ENCODE data around the gene GPR33.
"Not testable (repeated sequence)": the region's sequence is repeated elsewhere in the genome, so short reads cannot be mapped to it uniquely, and the experiment has no call there.

The GPR33 gene, protein sequence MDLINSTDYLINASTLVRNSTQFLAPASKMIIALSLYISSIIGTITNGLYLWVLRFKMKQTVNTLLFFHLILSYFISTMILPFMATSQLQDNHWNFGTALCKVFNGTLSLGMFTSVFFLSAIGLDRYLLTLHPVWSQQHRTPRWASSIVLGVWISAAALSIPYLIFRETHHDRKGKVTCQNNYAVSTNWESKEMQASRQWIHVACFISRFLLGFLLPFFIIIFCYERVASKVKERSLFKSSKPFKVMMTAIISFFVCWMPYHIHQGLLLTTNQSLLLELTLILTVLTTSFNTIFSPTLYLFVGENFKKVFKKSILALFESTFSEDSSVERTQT

DNA sequence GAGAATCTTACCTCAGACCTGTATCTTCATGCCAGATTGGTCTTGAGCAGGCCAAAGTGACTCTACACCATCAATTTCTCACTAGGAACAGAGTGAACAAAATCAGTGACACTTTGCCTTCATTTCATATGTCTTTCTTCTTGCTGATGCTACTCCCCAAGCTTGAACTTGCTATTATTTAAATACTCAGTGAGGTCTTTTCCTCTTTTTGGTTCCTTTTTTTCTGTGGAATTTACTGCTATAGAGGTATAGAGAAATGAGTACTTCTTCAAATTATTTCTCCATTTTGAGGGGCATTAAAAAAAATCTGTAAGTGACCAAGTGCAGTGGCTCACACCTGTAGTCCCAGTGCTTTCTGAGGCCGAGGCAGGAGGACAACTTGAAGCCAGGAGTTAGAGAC, at the start of gene GPR33:
TSS of gene GPR33 (minus strand) at position 154 of the 400 bp plus-strand sequence. CDS start 4,074 bp downstream, outside the sequence.
- no peak for DNase-seq

GRCh38 chr14:31536201-31536960, 48.5 kb upstream of the GPR33 start:
- no peak for DNase-seq

DNA sequence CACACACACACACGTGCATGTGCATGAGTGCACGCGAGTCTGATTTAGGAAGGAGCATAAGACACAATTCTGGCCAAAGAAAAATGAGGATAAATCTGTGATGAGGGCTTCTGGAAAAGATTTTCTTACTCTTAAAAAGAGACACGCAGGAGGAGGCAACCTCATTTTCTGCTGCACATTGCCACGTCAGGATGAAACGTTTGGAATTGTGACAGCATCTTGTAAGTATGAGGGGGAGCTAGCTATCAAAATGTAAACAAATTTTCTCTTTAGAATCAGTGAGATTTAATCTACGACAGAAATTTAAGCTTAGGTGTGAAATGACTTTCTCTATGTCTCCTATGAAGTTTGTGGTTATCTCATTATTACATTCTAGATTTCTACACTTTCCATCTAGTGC, 42.3 kb upstream of the GPR33 start:
- DNase-seq: no peak

DNA sequence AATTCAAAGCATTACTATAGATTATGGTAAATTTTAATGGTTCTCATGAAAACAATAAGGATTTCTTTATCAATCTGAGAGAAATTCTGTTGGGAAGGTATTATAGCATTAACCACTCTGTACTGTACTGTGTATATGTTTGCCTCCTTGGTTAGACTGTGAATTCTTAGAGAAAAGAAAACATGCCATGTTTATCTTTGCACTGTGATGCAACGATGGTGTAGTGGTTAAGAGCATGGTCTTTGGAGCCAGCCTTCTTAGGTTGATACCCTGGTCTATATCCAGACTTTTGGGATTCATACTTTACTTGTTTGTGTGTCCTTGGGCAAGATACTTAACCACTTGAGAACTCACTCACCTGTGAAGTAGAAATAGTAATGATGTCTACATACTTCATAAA, 41.2 kb upstream of the GPR33 start:
- DNase-seq: no peak

DNA sequence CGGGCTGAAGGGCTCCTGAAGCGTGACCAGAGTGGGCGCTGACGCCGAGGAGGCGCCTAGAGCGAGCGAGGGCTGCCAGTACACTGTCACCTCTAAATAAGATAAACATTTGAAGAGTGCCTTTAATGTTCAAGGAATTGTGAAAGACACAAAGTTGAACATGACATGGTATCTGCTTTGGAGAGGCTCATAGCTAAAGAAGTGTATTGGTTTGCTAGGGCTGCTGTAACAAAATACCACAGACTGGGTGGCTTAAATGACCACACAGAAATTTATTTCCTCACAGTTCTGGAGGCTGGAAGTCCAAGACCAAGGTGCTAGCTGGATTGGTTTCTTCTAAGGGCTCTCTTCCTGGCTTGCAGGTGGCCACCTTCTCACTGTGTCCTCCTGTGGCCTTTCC, 39.7 kb upstream of the GPR33 start:
- no peak for DNase-seq

GRCh38 chr14:31527087-31527486, 39.2 kb upstream of the GPR33 start:
- no peak for DNase-seq

DNA sequence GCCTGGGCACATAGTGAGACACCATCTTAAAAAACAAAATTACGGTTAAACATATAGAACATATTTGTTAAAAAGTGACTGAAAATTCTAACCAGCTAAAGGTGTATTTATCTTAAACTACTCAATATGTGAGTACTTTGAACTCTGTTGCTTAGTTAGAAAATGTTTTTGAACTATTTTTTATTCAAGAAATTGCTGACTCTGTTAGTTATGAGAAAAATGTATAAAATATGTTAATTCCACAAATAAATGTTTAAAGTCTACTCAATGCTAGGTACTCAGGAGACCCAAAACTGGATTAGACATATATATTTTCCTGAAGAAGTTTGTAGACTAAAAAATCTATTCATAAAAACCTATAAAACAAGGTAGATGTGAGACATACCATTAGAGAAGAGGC, 23.0 kb upstream of the GPR33 start:
- no peak for DNase-seq

GRCh38 chr14:31510222-31510621, 22.4 kb upstream of the GPR33 start:
- DNase-seq: peak; percentile 9

DNA sequence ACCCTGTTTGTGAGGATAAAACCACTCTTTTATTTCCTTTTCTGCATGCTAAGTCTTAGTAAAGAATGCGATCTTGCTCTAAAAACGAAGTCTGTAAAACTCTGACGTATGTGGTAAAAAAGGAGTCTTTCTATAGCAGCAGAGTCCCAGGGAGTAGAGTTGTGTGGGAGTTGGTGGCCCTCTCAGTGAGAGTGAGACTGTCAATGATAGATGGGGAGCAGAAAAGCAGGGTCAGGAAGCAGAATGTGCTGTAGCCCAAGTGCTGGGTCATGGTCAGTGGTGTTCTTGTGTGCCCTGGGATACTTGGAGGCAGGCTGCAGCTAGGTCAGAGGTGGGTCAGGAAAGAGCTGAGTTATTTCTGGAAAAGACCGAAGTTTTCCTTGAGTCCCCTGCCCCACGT, 20.3 kb upstream of the GPR33 start:
- no peak for DNase-seq

GRCh38 chr14:31505411-31505810, 17.6 kb upstream of the GPR33 start:
- no peak for DNase-seq

DNA sequence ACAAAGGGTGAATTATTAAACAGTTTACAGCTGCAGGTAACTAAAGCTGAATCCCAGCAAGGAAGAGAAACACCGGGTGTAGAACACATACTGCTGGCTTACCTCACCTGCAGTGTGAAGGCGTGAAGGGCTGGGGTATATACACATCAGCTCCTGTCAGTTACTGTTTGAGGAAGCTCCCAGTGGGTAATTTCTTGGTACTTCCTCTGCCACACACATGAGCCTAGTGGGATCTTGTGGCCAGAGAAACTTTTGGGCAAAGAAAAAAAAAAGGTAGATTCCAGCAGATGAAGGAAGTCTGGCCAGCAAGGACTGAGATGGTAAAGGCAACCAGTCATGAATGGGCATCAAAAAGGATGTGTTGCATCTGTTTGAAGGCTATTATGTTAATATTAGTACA, 14.0 kb upstream of the GPR33 start:
- no peak for DNase-seq

DNA sequence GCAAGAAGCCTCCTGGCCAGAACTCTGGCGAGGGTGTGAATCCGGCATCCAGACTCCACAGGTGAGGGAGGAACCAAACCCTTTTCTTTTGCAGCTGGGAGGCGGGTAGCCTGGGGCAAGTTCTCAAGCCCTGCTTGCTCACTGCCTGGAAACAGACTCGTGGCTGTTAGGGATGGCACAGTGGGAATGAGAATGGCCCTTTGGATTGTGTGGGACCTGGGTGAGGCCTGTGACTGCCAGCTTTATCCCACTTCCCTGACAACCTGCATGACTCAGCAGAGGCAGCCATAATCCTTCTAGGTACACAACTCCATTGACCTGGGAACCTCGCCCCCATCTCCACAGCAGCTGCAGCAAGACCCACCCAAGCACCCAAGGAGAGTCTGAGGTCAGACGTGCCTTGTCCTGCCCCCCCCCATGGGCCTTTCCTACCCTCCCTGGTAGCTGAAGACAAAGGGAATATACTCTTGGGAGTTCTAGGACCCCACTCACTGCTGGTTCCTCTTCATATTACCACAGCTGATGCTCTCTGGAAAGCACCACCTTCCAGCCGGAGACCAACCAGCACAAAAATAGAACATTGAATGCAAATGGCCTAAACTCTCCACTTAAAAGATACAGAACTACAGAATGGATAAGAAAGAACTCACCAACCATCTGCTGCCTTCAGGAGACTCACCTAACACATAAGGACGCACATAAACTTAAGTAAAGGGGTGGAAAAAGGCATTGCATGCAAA, 5.1 kb upstream of the GPR33 start:
- no peak for DNase-seq

DNA sequence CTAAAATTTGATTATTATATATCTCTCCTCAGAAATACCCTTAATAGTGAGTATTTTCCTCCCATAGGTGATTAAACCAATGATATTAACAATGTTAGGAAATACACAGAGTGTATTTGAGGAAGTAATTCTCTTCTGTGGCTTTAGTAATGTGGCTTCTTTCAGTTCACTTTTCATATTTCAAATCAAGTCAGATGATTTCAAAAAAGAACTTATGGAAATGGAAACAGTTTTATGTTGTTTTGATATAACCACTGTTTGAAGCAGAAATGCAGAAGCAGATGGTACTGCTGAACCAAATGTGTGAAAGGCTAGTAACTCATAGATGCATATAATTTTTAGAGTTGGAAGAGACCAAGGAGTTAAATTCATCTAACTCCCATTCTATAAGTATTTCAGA, 1.9 kb upstream of the GPR33 start:
- DNase-seq: no peak

DNA sequence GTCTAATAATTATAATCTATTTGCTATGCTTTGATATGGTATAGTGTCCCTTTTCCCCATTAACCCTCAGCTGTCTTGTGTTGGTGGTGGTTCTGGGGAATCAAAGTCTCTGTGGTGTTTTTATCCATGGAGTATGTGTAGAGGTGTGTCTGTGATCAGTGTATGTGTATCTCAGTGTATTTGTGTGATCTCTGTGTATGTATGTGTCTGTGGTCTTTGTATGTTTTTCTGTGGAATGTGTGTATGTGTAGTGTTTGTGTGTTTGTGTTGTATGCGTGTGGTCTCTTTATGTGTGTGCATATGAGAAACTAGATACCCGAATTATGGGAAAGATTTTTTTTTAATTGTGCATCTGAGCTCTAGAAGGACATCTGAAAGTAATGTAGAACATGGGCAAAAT, 1.1 kb downstream of the GPR33 start:
- DNase-seq: no peak

- DNase-seq: no peak
Observed at GRCh38 chr14:31484754-31485153, 3.1 kb downstream of the GPR33 start.

- DNase-seq: no peak
Observed at GRCh38 chr14:31480156-31480555, 7.7 kb downstream of the GPR33 start.

DNA sequence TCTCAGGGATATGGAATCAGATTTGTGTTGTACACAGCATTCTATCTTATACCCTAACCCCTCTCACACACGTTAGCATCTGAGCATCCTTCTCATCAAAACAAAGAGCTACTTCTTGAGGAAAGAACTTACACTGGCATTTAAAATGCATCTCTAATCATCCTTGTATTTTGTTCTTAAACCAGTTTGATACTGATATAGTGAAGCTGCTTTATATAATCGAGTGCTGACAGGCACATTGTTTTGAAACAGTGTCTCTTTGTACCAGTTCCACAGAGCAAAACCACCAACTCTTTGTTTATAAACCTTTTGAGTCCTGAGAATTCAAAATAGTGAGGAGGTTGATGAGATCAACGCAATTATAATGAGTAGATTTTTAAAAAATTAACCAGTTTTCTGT, 8.8 kb downstream of the GPR33 start:
- no peak for DNase-seq

DNA sequence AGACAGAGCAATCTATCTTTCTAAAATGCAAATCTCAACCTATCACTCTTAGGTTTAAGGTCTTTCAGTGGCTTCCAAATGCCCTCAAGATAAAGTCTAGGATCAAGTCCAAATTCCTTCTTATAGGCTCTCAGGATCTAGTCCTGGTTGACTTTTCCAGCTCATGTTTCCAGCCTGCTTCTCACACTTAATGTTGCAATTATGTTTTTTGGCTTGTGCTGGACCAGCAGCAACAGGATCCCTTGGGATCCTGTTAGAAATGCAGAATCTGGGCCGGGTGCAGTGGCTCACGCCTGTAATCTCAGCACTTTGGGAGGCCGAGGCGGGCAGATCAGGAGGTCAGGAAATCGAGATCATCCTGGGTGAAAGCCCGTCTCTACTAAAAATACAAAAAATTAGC, 10.6 kb downstream of the GPR33 start:
- no peak for DNase-seq

DNA sequence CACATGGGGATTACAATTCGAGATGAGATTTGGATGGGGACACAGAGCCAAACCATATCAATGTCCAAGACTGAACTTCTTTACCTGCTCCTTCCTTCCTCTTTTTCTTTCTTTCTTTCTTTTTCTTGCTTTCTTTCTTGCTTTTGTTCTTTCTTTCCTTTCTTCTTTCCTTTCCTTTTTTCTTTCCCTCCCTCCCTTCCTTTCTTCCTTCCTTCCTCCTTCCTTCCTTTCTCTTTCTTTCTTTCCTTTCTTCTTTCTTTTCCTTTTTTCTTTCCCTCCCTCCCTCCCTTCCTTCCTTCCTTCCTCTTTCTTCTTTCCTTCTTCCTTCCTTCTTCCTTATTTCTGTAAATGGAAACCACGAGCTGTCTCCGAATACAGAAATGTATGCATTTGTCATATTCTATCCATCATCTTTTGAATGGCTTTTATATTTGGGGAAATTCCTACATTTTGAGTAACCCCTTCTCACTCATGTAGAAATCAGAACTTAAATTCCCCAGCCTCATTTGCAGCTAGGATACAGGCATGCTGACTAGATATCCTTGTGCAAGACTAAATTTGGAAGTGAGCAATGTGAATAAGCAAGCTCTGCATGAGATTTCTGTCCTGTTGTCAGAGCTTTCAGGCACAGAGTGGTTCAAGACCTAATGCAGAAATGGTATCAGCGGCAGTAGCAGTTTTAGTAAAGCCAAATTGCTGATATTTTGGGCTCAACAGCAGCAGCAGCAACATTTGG, 11.5 kb downstream of the GPR33 start:
- no peak for DNase-seq

GRCh38 chr14:31466554-31466953, 21.3 kb downstream of the GPR33 start:
- no peak for DNase-seq

DNA sequence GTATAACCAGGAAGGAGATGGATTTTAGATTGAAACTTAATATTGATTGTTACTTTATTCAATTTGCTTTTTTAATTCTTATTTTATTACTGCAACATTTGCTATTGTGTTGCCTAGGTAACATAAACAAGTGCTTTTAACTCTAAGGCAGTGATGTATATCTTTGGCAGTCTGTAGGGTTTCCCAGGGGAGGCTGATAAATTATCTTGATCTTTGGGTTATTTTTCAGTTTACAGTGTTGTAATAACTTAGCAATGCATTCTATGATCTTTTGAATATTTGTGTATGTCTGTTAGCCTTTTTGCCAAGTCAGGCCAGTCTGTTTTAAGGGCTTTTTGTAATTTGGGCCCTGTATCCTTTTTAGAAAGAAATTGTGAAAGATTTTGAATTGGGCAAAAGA, 22.7 kb downstream of the GPR33 start:
- no peak for DNase-seq

GRCh38 chr14:31462450-31462849, 25.4 kb downstream of the GPR33 start:
- DNase-seq: not testable (repeated sequence)

- DNase-seq: no peak
Observed at GRCh38 chr14:31461545-31461944, 26.3 kb downstream of the GPR33 start.

Measured in NCI-H146 (cell line).